KBM-7 (cell line): ENCODE data around the gene MAD2L2.

Experiments used
- DNase-seq: peaks from one replicate; pipeline ENCODE4 v3.0.0-alpha.2; 2015
- in situ Hi-C: fragments of 300-500 bp; cut with MboI; formaldehyde crosslinking; loops from 2 replicates; pipeline ENCODE4 v1.14.3; 2020; ENCODE audit warnings: low sequenced_read_pairs, low pct_unique_long_range_greater_than_20kb, mixed read lengths

MAD2L2 gene

GRCh38 chr1:11661103-11661502, 19.8 kb downstream of the MAD2L2 start:
- in situ Hi-C loops: no loop called here
- no peak for DNase-seq

- DNase-seq: no peak
- in situ Hi-C loops: no loop called here
These were observed 21.2 kb downstream of the MAD2L2 start for GRCh38 chr1:11659748-11660147.

DNA sequence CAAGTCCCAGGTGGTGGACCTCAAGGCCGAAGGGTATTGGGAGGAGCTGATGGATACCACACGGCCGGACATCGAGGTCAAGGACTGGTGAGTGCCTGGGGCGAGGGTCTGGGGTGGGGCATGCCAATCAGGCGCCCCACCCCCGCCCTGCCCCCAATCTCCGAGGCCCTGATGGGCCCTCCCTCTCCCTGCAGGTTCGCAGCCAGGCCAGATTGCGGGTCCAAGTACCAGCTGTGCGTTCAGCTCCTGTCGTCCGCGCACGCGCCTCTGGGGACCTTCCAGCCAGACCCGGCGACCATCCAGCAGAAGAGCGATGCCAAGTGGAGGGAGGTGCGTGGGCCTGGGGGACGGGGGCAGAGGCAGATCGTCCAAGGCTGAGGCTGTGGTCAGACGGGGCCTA, 22.4 kb downstream of the MAD2L2 start:
- no peak for DNase-seq
- in situ Hi-C loops: no loop called here

DNA sequence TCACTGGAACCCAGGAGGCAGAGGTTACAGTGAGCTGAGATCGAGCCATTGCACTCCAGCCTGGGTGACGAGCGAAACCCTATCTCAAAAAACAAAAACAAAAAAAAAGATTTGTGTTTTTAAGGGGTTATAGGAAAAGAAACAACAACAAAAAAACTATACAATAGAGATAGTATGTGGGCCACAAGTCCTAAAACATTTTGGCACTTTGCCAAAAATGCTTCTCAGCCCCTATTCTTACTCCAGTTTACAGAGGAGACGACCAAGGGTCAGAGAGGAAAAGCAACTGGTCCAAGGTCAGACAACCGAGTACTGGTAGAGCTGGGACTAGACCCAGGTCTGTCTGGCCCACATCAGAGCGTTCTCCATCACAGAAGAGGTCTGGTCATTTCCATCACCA, 23.3 kb downstream of the MAD2L2 start:
- no peak for DNase-seq
- in situ Hi-C loops: no loop called here

DNA sequence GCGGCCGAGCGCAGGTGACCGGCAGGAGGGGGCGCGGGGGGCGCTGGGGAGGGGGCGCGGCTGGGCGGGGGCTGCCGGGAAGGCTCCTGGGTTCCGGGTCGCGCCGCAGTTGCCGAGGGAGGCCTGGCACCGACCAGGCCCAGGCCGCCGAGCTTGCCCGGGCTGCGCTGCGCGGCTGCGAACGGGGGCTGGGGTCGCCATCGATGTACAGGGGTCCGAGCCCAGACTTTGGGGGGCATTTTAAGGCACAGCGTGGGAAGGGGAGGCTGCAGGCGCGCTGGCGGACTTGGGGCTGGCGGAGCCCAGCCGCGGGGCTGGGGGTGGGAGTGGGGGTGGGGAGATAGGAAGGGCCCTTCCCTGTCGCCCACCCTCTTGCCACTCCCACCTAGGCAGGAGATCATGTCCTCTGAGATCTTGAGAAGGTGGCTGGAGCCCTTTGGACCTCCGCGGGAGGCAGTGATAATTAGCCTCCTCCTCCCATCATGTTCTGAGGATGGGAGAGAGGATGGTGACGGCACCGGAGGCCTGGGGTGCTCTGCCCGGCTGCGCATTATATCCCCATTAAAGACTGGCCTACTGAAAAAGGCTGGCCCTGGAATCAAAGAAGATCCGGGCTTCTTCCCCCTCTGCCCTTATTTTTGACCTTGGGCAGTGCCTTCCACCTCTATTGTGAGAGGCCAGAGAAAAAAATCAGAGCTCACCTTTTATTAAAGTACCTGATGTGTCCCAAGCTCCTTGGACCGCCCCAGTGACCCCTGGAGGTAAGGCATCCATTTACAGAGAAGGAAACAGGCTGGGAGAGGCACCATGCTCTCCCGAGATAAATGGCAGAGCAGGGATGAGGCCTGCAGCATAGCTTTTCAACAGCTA, 25.8 kb downstream of the MAD2L2 start:
- in situ Hi-C loops: no loop called here
- no peak for DNase-seq

DNA sequence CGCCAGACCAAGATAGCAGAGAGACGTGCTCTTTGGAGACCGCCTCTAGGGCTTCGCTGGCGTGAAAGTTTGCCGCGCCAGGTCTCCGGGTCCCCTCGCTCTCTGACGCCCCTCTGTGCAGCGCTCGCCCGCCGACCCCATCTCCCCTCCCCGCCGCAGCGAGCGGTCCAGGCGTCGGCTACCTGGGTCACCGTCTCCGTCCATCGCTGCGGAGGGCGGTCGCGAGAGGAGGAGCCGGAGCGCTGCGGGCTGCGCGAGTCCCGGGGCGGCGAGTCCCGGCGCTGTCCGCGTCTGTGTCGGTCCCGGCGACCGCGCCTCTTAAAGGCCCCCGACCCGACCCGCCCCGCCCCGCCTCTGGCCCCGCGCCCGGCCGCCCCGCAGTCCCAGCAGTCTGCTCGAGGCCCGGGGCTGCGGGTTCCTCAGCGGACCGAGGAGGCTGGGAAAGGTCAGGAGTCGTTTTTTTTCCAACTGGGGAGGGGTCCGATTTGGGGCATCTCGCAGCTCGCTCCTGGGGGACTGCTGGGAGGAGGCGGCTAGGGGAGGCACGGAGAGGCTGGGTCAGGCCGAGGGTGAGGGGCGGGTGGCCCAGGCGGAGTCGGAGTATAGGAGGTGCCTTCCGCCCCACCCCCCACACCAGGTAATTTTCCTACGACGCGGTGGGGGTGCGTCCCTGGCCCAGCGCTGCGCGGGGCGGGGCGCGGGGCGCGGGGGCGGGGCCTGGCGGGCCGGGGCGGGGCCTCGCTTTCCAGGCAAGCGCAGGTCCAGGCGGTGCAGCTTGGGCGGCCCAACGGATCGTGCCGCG, 26.6 kb downstream of the MAD2L2 start, which contains the start of the genes FBXO2 and FBXO44:
Gene FBXO2 (minus strand): TSS at position 293 of the 802 bp plus-strand sequence. CDS start 89 bp downstream, at position 204.
Gene FBXO44 (plus strand): TSS at position 741 of the 802 bp plus-strand sequence. CDS start 959 bp downstream, outside the sequence.
- in situ Hi-C loops: no loop called here
- no peak for DNase-seq

- no peak for DNase-seq
- in situ Hi-C loops: no loop called here
These were observed 27.1 kb downstream of the MAD2L2 start for GRCh38 chr1:11653861-11654136.

DNA sequence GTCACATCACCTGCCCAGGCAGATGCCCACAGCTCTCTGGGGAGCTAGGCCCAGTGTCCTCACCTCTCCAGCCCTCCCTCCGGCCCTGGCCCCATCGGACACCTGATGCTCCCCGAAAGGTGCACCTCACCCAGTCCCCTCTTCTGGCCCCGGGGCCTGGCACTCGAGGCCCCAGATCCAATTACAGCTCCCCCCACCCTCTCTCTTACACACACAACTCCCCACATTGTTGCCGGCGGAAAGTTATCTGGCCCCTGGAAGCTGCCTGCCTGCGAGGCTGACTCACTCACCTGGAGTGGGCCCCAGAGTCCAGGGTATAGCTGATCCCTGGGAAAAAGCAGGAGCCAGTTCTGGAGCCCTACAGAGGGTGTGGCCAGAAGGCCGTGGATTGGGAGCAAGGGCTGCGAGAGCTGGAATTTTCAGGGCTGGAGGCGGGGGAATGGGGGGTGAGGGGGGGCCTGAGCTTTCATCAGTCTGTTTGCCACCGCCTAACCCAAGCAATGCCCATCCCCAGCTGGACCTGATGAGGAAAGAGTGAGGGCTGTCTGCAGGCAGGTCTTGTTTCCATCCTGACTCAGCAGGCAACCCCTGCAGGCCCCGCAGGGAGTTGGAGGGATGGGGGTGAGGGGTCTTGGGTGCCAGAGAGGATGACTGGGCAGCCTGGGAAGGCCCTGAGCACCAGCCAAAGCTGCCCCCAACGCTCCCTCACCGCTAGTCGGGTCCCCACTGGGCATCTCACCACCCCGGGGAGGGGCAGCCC, 27.7 kb downstream of the MAD2L2 start:
- in situ Hi-C loops: no loop called here
- no peak for DNase-seq

DNA sequence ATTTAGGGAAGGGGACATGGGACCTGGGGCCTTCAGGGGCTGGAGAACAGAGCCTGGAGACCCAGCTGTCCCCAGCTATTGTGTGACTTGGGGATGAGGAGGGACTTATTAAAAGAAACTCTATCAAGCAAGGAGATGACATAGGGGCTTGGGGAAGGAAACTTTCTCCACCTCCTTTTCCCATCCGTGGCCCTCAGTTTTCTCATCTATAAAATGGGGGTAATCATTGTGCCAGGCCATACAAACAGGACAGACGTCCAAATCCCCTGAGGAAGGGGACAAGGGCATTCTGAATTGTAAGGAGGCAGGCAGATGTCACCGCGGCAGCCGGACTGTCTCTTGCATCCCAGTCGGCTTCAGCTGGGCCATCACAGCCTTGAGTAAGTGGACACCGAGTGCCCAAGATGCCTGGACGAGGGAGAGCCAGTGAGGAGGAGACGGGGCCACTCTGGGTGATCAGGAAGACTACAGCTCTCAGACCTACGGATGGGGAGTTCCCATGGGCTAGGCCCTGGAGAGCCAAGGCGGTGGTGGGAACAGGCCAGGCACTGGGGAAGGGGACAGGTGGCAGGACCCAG, 28.7 kb downstream of the MAD2L2 start:
- DNase-seq: no peak
- in situ Hi-C loops: no loop called here

DNA sequence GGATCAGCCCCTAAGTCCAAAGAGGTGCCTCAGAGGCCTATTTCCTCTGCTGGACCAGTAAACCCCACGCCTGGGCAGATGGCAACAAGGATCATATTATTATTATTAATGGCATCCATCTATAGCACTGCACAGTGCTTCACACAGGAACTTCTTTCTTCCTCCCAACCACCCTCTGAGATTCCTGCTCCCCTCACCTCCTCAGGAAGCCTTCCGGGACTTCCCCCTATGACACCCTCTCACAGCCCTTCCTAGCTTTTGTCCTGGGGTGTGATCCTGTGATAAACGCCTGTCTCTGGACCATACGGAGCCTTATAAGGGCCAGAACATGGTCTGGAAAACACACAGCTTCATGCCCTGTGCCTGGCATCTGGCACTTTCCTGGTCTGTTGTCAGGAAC, 29.9 kb downstream of the MAD2L2 start:
- no peak for DNase-seq
- in situ Hi-C loops: no loop called here

- in situ Hi-C loops: no loop called here
These were observed 30.5 kb downstream of the MAD2L2 start for GRCh38 chr1:11650331-11650991.

DNA sequence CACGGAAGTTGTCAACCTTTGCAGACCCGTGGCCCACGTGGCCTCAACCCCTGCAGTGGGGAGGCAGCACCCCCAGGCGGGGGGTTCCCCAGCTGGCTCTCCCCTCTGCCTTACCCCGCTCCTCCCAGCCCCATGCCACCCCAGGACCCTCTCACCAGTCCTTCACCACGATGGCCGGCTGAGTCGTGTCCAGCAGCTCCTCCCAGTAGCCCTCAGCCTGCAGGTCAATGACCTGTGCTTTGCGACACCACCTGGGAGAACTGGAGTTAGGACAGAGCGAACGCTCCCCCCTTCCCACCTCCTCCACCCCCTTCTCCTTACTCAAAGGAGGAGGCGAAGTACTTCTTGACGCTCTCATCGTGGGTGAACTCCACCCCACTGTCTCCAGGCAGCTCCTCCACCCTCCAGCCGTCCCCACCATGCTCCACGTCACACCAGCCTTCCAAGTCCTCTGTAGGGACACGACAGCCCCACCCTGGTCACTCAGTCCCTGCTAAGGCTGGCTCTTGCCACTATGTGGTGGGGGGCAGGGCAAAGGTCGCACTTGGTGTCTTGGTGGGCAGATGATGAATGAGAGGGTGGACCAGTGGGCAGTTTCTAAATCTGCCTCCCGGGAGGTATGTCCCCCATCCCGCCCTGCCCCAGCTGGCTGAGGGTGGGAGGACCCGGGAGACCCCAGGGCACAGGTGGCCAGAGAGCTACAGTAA, 31.2 kb downstream of the MAD2L2 start:
- DNase-seq: no peak
- in situ Hi-C loops: loop anchor here (25.0 kb wide), 2 partner anchors 337 to 612 kb away; partner anchors contain the start of gene MASP2

More at GRCh38 chr1:11650331-11650991, 30.5 kb downstream of the MAD2L2 start:
- DNase-seq: peak; percentile 80

DNA sequence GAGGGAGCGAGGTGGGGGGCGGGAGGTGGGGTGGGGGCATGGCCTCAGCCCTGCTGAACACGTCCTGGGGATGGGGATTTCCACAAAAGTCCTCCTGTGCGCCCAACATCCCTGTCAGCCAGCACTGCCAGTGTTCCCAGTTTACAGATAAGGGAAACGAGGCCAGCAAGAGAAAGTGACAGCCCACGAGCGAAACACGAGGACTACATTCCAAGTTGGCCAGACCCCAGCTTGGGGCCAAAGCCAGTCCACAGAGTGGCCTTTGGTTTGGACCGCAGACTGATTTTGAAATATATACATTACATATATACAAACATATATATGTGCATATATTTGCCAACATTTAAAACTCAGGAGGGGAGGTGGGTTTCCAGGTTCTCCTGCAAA, 31.7 kb downstream of the MAD2L2 start:
- DNase-seq: no peak
- in situ Hi-C loops: loop anchor here (25.0 kb wide), 2 partner anchors 337 to 612 kb away; partner anchors contain the start of gene MASP2

GRCh38 chr1:11648732-11649158, 32.2 kb downstream of the MAD2L2 start:
- in situ Hi-C loops: loop anchor here (25.0 kb wide), 2 partner anchors 336 to 611 kb away; partner anchors contain the start of gene MASP2
- no peak for DNase-seq

- in situ Hi-C loops: loop anchor here (25.0 kb wide), 2 partner anchors 336 to 611 kb away; partner anchors contain the start of gene MASP2
- DNase-seq: no peak
These were observed 32.9 kb downstream of the MAD2L2 start for GRCh38 chr1:11648039-11648438.

DNA sequence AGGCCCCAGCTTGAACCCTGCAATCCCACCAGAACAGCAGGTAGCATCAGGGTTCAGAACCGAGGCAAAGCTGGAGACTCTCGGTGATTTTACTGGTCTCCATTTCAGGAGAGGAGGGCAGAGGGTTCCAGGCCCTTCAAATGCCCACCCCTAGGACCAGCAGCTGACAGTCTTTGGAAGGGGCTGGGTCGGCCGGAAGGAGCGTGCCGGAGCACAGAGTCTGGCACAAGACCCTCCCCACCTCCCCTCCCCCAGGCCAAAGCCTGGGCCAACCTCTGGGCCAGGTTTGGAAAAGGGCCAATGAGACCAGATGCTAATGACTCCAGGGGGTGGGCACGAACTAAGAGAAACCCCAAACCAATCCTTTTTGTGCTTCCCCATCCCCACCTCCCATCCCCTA, 33.6 kb downstream of the MAD2L2 start:
- in situ Hi-C loops: loop anchor here (25.0 kb wide), 2 partner anchors 335 to 610 kb away; partner anchors contain the start of gene MASP2
- no peak for DNase-seq

DNA sequence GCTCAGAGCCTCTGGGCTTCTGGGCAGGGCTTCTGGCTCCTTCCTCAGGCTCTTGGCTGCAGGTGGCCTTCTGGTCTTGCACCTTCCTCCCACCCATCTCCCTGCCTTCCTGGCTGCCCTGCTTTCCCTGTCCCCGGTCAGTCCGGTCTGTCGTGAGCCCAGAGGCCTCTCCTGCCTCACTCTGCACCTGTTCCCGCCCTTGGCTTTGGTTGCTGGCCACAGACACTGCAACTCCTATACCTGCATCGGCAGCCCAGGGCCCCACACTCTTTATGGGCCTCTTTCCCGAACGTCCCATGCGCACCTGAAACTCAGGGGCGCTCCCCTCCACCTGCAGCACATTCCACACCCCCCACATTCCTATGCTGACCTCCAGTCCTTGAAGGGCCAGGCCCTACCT, 34.6 kb downstream of the MAD2L2 start:
- DNase-seq: no peak
- in situ Hi-C loops: loop anchor here (25.0 kb wide), 2 partner anchors 334 to 609 kb away; partner anchors contain the start of gene MASP2
